ENCODE measurements around the gene TNFAIP3.
"Not testable (repeated sequence)": the region's sequence is repeated elsewhere in the genome, so short reads cannot be mapped to it uniquely, and the experiment has no call there.

The TNFAIP3 gene

GRCh38 chr6:137836788-137837187 lies 30.3 kb upstream of the TNFAIP3 start:
- H3K27ac Mint-ChIP-seq, result no peak overlapping the region
- no peaks in the 10 kb centered on the region for H3K36me3 Mint-ChIP-seq
- H3K4me3 Mint-ChIP-seq, result no peak overlapping the region
- H3K9me3 Mint-ChIP-seq, result peaks cover 11% of the 10 kb centered on the region
- H3K4me1 Mint-ChIP-seq, result peaks cover 24% of the 10 kb centered on the region
- ATAC-seq (no peak), DNase-seq (ENCODE audit: low spot score in 2 of 2) (no peak)

- ATAC-seq; H3K36me3 Mint-ChIP-seq; H3K27ac Mint-ChIP-seq; DNase-seq (ENCODE audit: low spot score in 2 of 2); H3K4me3 Mint-ChIP-seq: not testable (repeated sequence)
- peaks cover 17% of the 10 kb centered on the region for H3K9me3 Mint-ChIP-seq
- H3K4me1 Mint-ChIP-seq, result peaks cover 18% of the 10 kb centered on the region
Measured at GRCh38 chr6:137838090-137838489, 29.0 kb upstream of the TNFAIP3 start.

GRCh38 chr6:137838597-137838996 lies 28.5 kb upstream of the TNFAIP3 start:
- Mint-ChIP-seq H3K4me1 (peaks cover 18% of the 10 kb centered on the region), H3K9me3 (peaks cover 22% of the 10 kb centered on the region)
- H3K36me3 Mint-ChIP-seq; H3K27ac Mint-ChIP-seq; DNase-seq (ENCODE audit: low spot score in 2 of 2); ATAC-seq; H3K4me3 Mint-ChIP-seq: not testable (repeated sequence)

- H3K27ac Mint-ChIP-seq, result no peak overlapping the region
- peaks cover 18% of the 10 kb centered on the region for H3K4me1 Mint-ChIP-seq
- no peak overlapping the region for H3K4me3 Mint-ChIP-seq
- H3K36me3 Mint-ChIP-seq, result no peaks in the 10 kb centered on the region
- peaks cover 23% of the 10 kb centered on the region for H3K9me3 Mint-ChIP-seq
- ATAC-seq (no peak), DNase-seq (ENCODE audit: low spot score in 2 of 2) (no peak)
Measured at GRCh38 chr6:137839076-137839475, 28.0 kb upstream of the TNFAIP3 start.

- Mint-ChIP-seq H3K27ac (no peak overlapping the region), H3K9me3 (peaks cover 23% of the 10 kb centered on the region), H3K4me1 (peaks cover 18% of the 10 kb centered on the region), H3K4me3 (no peak overlapping the region), H3K36me3 (no peaks in the 10 kb centered on the region)
- DNase-seq (ENCODE audit: low spot score in 2 of 2) (no peak), ATAC-seq (no peak)
Measured at GRCh38 chr6:137840252-137840651, 26.8 kb upstream of the TNFAIP3 start.

- Mint-ChIP-seq H3K9me3 (peaks cover 23% of the 10 kb centered on the region), H3K4me1 (peaks cover 8% of the 10 kb centered on the region), H3K36me3 (no peaks in the 10 kb centered on the region), H3K4me3 (no peak overlapping the region), H3K27ac (no peak overlapping the region)
- DNase-seq (ENCODE audit: low spot score in 2 of 2) (no peak), ATAC-seq (no peak)
Measured at GRCh38 chr6:137843211-137843610, 23.8 kb upstream of the TNFAIP3 start.

- not testable (repeated sequence) for H3K27ac Mint-ChIP-seq; H3K4me1 Mint-ChIP-seq; H3K36me3 Mint-ChIP-seq; H3K4me3 Mint-ChIP-seq; DNase-seq (ENCODE audit: low spot score in 2 of 2); ATAC-seq
- peaks cover 23% of the 10 kb centered on the region for H3K9me3 Mint-ChIP-seq
Measured at GRCh38 chr6:137844327-137844726, 22.7 kb upstream of the TNFAIP3 start.

- H3K36me3 Mint-ChIP-seq; DNase-seq (ENCODE audit: low spot score in 2 of 2); H3K4me3 Mint-ChIP-seq; H3K4me1 Mint-ChIP-seq; ATAC-seq; H3K27ac Mint-ChIP-seq: not testable (repeated sequence)
- H3K9me3 Mint-ChIP-seq, result peaks cover 23% of the 10 kb centered on the region
Measured at GRCh38 chr6:137844773-137845172, 22.3 kb upstream of the TNFAIP3 start.

GRCh38 chr6:137845460-137845859 lies 21.6 kb upstream of the TNFAIP3 start:
- H3K4me3 Mint-ChIP-seq, result no peak overlapping the region
- DNase-seq (ENCODE audit: low spot score in 2 of 2), result no peak
- peaks cover 17% of the 10 kb centered on the region for H3K9me3 Mint-ChIP-seq
- peaks cover 7% of the 10 kb centered on the region for H3K4me1 Mint-ChIP-seq
- ATAC-seq, result no peak
- H3K27ac Mint-ChIP-seq, result no peak overlapping the region
- no peaks in the 10 kb centered on the region for H3K36me3 Mint-ChIP-seq

- ATAC-seq, result no peak
- Mint-ChIP-seq H3K4me1 (peaks cover 14% of the 10 kb centered on the region), H3K9me3 (peaks cover 13% of the 10 kb centered on the region), H3K4me3 (no peak overlapping the region), H3K27ac (no peak overlapping the region), H3K36me3 (no peaks in the 10 kb centered on the region)
- DNase-seq (ENCODE audit: low spot score in 2 of 2), result no peak
Measured at GRCh38 chr6:137846274-137846673, 20.8 kb upstream of the TNFAIP3 start.

GRCh38 chr6:137846772-137847313 lies 20.2 kb upstream of the TNFAIP3 start:
- DNase-seq (ENCODE audit: low spot score in 2 of 2) (peak in 1 of 2 donors; percentile 64), ATAC-seq (peak; percentile 42)
- Mint-ChIP-seq H3K4me1 (peaks cover 19% of the 10 kb centered on the region), H3K36me3 (no peaks in the 10 kb centered on the region), H3K27ac (no peak overlapping the region), H3K9me3 (peaks cover 12% of the 10 kb centered on the region), H3K4me3 (no peak overlapping the region)

- peaks cover 8% of the 10 kb centered on the region for H3K9me3 Mint-ChIP-seq
- no peak overlapping the region for H3K27ac Mint-ChIP-seq
- no peaks in the 10 kb centered on the region for H3K36me3 Mint-ChIP-seq
- no peak for ATAC-seq
- DNase-seq (ENCODE audit: low spot score in 2 of 2), result no peak
- no peak overlapping the region for H3K4me3 Mint-ChIP-seq
- H3K4me1 Mint-ChIP-seq, result peaks cover 28% of the 10 kb centered on the region
Measured at GRCh38 chr6:137847748-137848147, 19.3 kb upstream of the TNFAIP3 start.

GRCh38 chr6:137848672-137849071 lies 18.4 kb upstream of the TNFAIP3 start:
- Mint-ChIP-seq H3K36me3 (peaks cover 2% of the 10 kb centered on the region), H3K27ac (no peak overlapping the region), H3K4me1 (peaks cover 33% of the 10 kb centered on the region), H3K9me3 (peaks cover under 1% of the 10 kb centered on the region), H3K4me3 (no peak overlapping the region)
- ATAC-seq (no peak), DNase-seq (ENCODE audit: low spot score in 2 of 2) (no peak)

GRCh38 chr6:137849181-137849980 lies 17.7 kb upstream of the TNFAIP3 start:
- Mint-ChIP-seq H3K4me1 (peaks cover 35% of the 10 kb centered on the region), H3K36me3 (peaks cover 8% of the 10 kb centered on the region), H3K4me3 (no peak overlapping the region), H3K9me3 (no peaks in the 10 kb centered on the region), H3K27ac (peak overlapping the region; percentile 75)
- ATAC-seq (peak; percentile 97), DNase-seq (ENCODE audit: low spot score in 2 of 2) (no peak)

GRCh38 chr6:137849981-137850714 lies 16.9 kb upstream of the TNFAIP3 start:
- ATAC-seq (no peak), DNase-seq (ENCODE audit: low spot score in 2 of 2) (no peak)
- peaks cover 35% of the 10 kb centered on the region for H3K4me1 Mint-ChIP-seq
- H3K27ac Mint-ChIP-seq, result peak overlapping the region; percentile 75
- peaks cover 8% of the 10 kb centered on the region for H3K36me3 Mint-ChIP-seq
- H3K9me3 Mint-ChIP-seq, result no peaks in the 10 kb centered on the region
- no peak overlapping the region for H3K4me3 Mint-ChIP-seq
